Stimulated activated CD4-positive, alpha-beta T cell treated with anti-CD3 and anti-CD28 coated beads, TNF-alpha, amount 100 ng/mL, for 48 hours (primary cell): Measurements from ENCODE around the gene CRYBA1.

Experiments used
- DNase-seq, 3 donors: peaks; one replicate each; pipeline ENCODE4 v3.0.0-alpha.2; 2020; ENCODE audit warnings: low read depth in 3 of 3

CRYBA1 gene

GRCh38 chr17:29283496-29283895, 36.8 kb downstream of the CRYBA1 start:
- no peak for DNase-seq

- no peak for DNase-seq
Measured at GRCh38 chr17:29283961-29284360, 37.3 kb downstream of the CRYBA1 start.

- DNase-seq, result no peak
Measured at GRCh38 chr17:29289852-29290251, 43.2 kb downstream of the CRYBA1 start.

- DNase-seq, result no peak
Measured at GRCh38 chr17:29291163-29291752, 44.6 kb downstream of the CRYBA1 start.

GRCh38 chr17:29292071-29292991, 45.7 kb downstream of the CRYBA1 start:
- peak; percentile 11 to 28 (median 23) for DNase-seq

- peak; percentile 28 to 60 (median 41) for DNase-seq
Measured at GRCh38 chr17:29292992-29293889, 46.6 kb downstream of the CRYBA1 start.

GRCh38 chr17:29293890-29294579, 47.4 kb downstream of the CRYBA1 start, which contains the start of gene NUFIP2:
NUFIP2 (minus strand) TSS chr17:29294148; CDS start chr17:29294059, 89 bp downstream.
- peak; percentile 97 to 98 (median 97) for DNase-seq

- no peak for DNase-seq
Measured at GRCh38 chr17:29294580-29294900, 47.9 kb downstream of the CRYBA1 start.

- DNase-seq, result no peak
Measured at GRCh38 chr17:29295420-29295819, 48.8 kb downstream of the CRYBA1 start.

- DNase-seq, result no peak
Measured at GRCh38 chr17:29299031-29299430, 52.4 kb downstream of the CRYBA1 start.

- DNase-seq, result no peak
Measured at GRCh38 chr17:29303386-29303785, 56.7 kb downstream of the CRYBA1 start.
